ENCODE measurements around the gene KRT16.

DNA sequence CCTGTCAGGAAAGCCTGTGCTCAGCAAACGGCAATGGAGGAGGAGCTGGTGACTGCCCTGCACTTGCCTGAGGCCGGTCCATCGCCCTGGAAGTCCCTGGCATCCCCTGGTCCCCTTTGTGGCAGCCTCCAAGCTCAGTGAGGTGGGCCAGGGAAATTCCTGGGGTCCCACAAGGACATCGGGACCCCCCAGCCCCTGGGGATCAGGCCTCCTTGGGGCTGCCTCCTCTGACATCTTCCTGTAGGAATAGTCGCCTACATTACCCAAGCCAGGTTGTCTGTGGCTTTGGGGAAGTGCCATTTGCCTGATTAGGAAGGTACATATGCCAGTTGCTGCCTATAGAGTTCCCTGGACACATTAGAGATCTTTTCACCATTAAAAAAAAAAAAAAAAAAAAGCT lies 33.6 kb downstream of the KRT16 start:
- TF ChIP-seq, protein P1, sequence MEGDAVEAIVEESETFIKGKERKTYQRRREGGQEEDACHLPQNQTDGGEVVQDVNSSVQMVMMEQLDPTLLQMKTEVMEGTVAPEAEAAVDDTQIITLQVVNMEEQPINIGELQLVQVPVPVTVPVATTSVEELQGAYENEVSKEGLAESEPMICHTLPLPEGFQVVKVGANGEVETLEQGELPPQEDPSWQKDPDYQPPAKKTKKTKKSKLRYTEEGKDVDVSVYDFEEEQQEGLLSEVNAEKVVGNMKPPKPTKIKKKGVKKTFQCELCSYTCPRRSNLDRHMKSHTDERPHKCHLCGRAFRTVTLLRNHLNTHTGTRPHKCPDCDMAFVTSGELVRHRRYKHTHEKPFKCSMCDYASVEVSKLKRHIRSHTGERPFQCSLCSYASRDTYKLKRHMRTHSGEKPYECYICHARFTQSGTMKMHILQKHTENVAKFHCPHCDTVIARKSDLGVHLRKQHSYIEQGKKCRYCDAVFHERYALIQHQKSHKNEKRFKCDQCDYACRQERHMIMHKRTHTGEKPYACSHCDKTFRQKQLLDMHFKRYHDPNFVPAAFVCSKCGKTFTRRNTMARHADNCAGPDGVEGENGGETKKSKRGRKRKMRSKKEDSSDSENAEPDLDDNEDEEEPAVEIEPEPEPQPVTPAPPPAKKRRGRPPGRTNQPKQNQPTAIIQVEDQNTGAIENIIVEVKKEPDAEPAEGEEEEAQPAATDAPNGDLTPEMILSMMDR (IDR thresholded peaks at IDR 0.05): no peak
- no peak for TF ChIP-seq POLR2A (IDR thresholded peaks at IDR 0.05)

All from prostate gland (tissue), 2 donors.